Prostate gland (tissue), 1 donor: ENCODE results near the gene NUMB.

ENCODE experiments used
- POLR2A ChIP-seq: fragments of 450-650 bp; IDR thresholded peaks from one replicate; pipeline ENCODE4 v1.6.1; 2016; ENCODE audit warnings: antibody characterized with exemption, mild to moderate bottlenecking
- POLR2AphosphoS5 ChIP-seq: sonication (generic); formaldehyde crosslinking; IDR thresholded peaks from one replicate; pipeline ENCODE4 v1.6.1; 2017; ENCODE audit warnings: antibody characterized with exemption

- no peak for TF ChIP-seq POLR2A
- no peak for TF ChIP-seq POLR2AphosphoS5
These were observed 45.3 kb upstream of the NUMB start for GRCh38 chr14:73503648-73504047.
